ENCODE measurements around the gene NAA50. TPM values are rescaled to one million over a fixed set of nuclear protein-coding genes. Genes with fewer than 3 reads are reported as not detected.
A peak's percentile ranks its signal among the peaks of the same experiment; 100 is the strongest.

NAA50 gene
- total and polyA plus RNA-seq, 2 donors (not counting 3 experiments of a cell fraction or from before 2014, with no cell fraction given), result 53.1 to 160 TPM

DNA sequence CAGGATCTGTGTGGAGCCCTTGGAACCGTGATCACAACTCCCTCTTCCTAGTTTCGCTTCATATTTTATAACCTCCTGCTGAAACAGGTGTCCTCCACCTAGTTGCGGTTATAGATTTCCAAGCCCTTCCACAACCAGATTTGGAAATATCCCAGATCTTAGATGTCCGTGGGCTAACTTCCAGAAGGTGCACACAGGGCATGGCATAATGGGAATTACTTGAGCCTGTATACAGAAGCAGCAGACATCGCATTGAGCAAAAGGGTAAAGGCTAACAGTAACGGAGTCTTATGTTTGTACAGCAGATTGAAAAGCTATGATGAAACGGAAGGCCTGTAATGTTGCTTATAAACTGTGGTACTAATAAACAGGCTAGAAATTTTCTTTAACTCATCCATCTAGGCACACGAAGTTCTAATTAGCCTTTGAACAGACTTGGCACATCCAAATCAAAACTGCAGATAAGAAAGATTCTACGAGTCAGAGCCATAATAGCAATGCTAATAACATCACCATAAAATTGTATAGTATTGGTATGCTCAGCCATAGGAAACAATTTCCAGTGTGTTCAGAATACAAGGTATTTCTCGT, 48.5 kb downstream of the NAA50 start:
- DNase-seq (ENCODE audit: low read depth, low spot score) (peak; percentile 56), FAIRE-seq (peak; percentile 37)
- peak overlapping the region; percentile 30 for H3K27ac ChIP-seq (ENCODE audit: insufficient read depth, low read depth, low read length)
- dilution Hi-C loops (cut with MboI; ENCODE audit: extremely low pct_ligation_motif_present, low sequenced_read_pairs), result no loop called here
- BruUV-seq (replicated peaks), result no TSS peak
- H3K4me1 ChIP-seq (ENCODE audit: control insufficient read depth, extremely low read depth, insufficient read depth, low read length), result peaks cover 14% of the 10 kb centered on the region
- peak overlapping the region; percentile 72 for H3K9ac ChIP-seq (replicated peaks; ENCODE audit: extremely low read depth, insufficient read depth, low read length)
- peak overlapping the region; percentile 37 to 94 (median 90) for H3K4me3 ChIP-seq (replicated peaks in 1 of 3; ENCODE audit: insufficient read depth in 1 of 3, low read depth in 1 of 3, low read length in 3 of 3)
- peak overlapping the region; percentile 93 for H3K4me2 ChIP-seq (ENCODE audit: insufficient read depth, low read length)
- no peaks in the 10 kb centered on the region for H3K27me3 ChIP-seq (ENCODE audit: control insufficient read depth in 2 of 2, insufficient read depth in 2 of 2, low read length in 2 of 2)
- H3K9me3 ChIP-seq (replicated peaks; ENCODE audit: control insufficient read depth, insufficient read depth, low read length), result no peaks in the 10 kb centered on the region
- intact Hi-C loops (cut with micrococcal nuclease), result loop anchor here (2.0 to 10.0 kb wide), 3 partner anchors 140 to 1449 kb away; partner anchors contain the start of genes ATG3, GRAMD1C, SLC35A5 and ZBTB20
- TF ChIP-seq POLR2AphosphoS5 (IDR thresholded peaks at IDR 0.05; ENCODE audit: insufficient read depth, low read depth, low read length) (no peak), POLR2A (IDR thresholded peaks at IDR 0.05; ENCODE audit: low read depth, low read length) (no peak), MYC (IDR thresholded peaks at IDR 0.05; ENCODE audit: low read depth, low read length) (no peak), GATA2 (IDR thresholded peaks at IDR 0.05; ENCODE audit: insufficient read depth, insufficient read length, low read depth, low read length) (no peak), JUN (IDR thresholded peaks at IDR 0.05; ENCODE audit: borderline replicate concordance, insufficient read depth, insufficient read length, low read depth) (no peak)
- TF ChIP-seq, protein P1, sequence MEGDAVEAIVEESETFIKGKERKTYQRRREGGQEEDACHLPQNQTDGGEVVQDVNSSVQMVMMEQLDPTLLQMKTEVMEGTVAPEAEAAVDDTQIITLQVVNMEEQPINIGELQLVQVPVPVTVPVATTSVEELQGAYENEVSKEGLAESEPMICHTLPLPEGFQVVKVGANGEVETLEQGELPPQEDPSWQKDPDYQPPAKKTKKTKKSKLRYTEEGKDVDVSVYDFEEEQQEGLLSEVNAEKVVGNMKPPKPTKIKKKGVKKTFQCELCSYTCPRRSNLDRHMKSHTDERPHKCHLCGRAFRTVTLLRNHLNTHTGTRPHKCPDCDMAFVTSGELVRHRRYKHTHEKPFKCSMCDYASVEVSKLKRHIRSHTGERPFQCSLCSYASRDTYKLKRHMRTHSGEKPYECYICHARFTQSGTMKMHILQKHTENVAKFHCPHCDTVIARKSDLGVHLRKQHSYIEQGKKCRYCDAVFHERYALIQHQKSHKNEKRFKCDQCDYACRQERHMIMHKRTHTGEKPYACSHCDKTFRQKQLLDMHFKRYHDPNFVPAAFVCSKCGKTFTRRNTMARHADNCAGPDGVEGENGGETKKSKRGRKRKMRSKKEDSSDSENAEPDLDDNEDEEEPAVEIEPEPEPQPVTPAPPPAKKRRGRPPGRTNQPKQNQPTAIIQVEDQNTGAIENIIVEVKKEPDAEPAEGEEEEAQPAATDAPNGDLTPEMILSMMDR (IDR thresholded peaks at IDR 0.05; ENCODE audit: extremely low read depth in 1 of 2, insufficient read depth in 1 of 2, low read depth in 1 of 2, low read length in 2 of 2), result no peak
- CTCF ChIA-PET, result interaction anchor here (1.0 to 1.1 kb wide), 2 partner anchors 39 to 47 kb away, joined by 4 to 5 read pairs; no protein-coding TSS in a partner anchor
- H2AFZ ChIP-seq (ENCODE audit: low read depth, low read length), result peak overlapping the region; percentile 85
- H4K20me1 ChIP-seq (replicated peaks; ENCODE audit: control insufficient read depth, extremely low read depth, insufficient read depth, low read length), result no peaks in the 10 kb centered on the region
- POLR2A ChIA-PET, result no interaction called here
- no peaks in the 10 kb centered on the region for H3K9me1 ChIP-seq (replicated peaks; ENCODE audit: control insufficient read depth, extremely low read depth, insufficient read depth, low read length)
- peaks cover 2% of the 10 kb centered on the region for H3K79me2 ChIP-seq (ENCODE audit: control insufficient read depth, insufficient read depth, low read length)
- H3K36me3 ChIP-seq (ENCODE audit: control insufficient read depth in 2 of 2, extremely low read depth in 1 of 2, insufficient read depth in 2 of 2, low read length in 2 of 2), result no peaks in the 10 kb centered on the region
